ENCODE data around the gene LGI4. TPM values are rescaled to one million over a fixed set of nuclear protein-coding genes. Genes with fewer than 3 reads are reported as not detected.

The LGI4 gene
- total and polyA plus RNA-seq, 4 donors, result 0.18 to 1.5 (median 1.1) TPM

DNA sequence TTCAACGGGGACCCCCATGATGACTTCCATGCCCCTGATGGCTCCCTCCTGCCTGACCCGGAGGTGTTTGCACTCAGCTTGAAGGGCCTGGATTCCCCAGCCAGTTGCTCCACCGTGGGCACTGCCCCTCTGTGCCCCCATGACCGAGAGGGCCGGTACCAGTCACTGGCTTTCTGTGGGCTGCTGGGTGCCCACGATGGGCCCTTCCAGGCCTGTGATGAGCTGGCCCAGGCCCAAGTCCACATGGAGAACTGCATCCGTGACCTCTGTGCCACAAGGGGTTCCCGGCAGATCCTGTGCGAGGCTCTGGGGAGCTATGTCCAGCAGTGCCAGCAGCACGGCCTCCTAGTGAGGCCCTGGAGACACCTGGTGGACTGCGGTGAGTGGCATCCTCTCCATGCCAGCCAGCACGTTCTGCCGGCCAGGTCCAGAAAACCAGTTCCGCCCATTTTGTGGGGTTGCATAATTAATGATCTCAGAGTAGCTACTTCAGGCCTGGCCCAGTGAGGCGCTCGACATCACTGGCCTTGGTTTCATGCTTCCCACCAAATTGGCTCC, 54.2 kb downstream of the LGI4 start:
- 55% methylated on average over 16 of the region's 16 CpGs for WGBS
- peak overlapping the region; percentile 53 to 94 for H3K27ac ChIP-seq (ENCODE audit: low read depth in 1 of 2, low read length in 2 of 2)

DNA sequence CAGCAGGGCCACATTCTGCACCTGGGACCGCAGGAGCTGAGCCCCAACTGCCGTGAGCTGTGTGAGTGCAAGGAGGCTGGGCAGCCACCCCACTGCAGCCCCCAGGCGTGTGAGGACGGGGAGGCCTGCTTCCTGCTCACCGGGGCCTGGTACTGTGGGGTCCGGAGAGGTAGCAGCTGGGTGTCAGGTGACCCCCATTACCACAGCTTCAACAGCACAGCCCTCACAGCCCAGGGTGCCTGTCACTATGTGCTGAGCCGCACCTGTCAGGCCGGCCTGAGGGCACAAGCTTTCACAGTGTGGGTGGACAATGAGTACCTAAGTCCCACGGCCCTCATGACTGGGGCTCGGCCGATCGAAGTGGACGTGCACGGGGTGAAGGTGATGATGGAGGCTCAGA, 55.0 kb downstream of the LGI4 start:
- Histone ChIP-seq H3K9ac (ENCODE audit: low read depth in 1 of 2, low read length in 2 of 2) (no peak overlapping the region), H3K4me1 (ENCODE audit: control insufficient read depth in 4 of 4, insufficient read depth in 4 of 4, low read length in 3 of 4) (peaks cover 8 to 20% (median 18%) of the 10 kb centered on the region in 4 donors), H3K4me3 (ENCODE audit: low read depth in 1 of 3, low read length in 3 of 3) (no peak overlapping the region), H3K36me3 (ENCODE audit: control insufficient read depth in 4 of 4, insufficient read depth in 3 of 4, low read depth in 1 of 4, low read length in 3 of 4) (no peaks in the 10 kb centered on the region), H3K9me3 (ENCODE audit: control insufficient read depth in 4 of 4, low read length in 3 of 4) (no peaks in the 10 kb centered on the region), H3K27ac (ENCODE audit: low read depth in 1 of 2, low read length in 2 of 2) (no peak overlapping the region), H3K27me3 (ENCODE audit: control insufficient read depth in 4 of 4, insufficient read depth in 4 of 4, low read length in 3 of 4) (no peaks in the 10 kb centered on the region)
- no peak for DNase-seq (ENCODE audit: low spot score)
- WGBS, result 84% methylated on average over 14 of the region's 14 CpGs
- TF ChIP-seq YY1 (IDR thresholded peaks at IDR 0.05), result no peak
- TF ChIP-seq RXRA (IDR thresholded peaks at IDR 0.05), result no peak
- TF ChIP-seq, protein P1, sequence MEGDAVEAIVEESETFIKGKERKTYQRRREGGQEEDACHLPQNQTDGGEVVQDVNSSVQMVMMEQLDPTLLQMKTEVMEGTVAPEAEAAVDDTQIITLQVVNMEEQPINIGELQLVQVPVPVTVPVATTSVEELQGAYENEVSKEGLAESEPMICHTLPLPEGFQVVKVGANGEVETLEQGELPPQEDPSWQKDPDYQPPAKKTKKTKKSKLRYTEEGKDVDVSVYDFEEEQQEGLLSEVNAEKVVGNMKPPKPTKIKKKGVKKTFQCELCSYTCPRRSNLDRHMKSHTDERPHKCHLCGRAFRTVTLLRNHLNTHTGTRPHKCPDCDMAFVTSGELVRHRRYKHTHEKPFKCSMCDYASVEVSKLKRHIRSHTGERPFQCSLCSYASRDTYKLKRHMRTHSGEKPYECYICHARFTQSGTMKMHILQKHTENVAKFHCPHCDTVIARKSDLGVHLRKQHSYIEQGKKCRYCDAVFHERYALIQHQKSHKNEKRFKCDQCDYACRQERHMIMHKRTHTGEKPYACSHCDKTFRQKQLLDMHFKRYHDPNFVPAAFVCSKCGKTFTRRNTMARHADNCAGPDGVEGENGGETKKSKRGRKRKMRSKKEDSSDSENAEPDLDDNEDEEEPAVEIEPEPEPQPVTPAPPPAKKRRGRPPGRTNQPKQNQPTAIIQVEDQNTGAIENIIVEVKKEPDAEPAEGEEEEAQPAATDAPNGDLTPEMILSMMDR (IDR thresholded peaks at IDR 0.05; ENCODE audit: low read depth, low read length, missing input control), result no peak
- no peak for TF ChIP-seq FOXA1 (IDR thresholded peaks at IDR 0.05)
- TF ChIP-seq NR2F2 (IDR thresholded peaks at IDR 0.05), result no peak
- TF ChIP-seq EGR1 (IDR thresholded peaks at IDR 0.05; ENCODE audit: low read depth in 2 of 2), result no peak
- no peak for TF ChIP-seq JUND (IDR thresholded peaks at IDR 0.05)
- TF ChIP-seq RAD21 (IDR thresholded peaks at IDR 0.05), result no peak
- TF ChIP-seq, protein P2, sequence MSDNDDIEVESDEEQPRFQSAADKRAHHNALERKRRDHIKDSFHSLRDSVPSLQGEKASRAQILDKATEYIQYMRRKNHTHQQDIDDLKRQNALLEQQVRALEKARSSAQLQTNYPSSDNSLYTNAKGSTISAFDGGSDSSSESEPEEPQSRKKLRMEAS (IDR thresholded peaks at IDR 0.05), result no peak
- no peak for TF ChIP-seq REST (IDR thresholded peaks at IDR 0.05)

More for the DNA sequence above, 54.2 kb downstream of the LGI4 start:
- H3K4me1 ChIP-seq (ENCODE audit: control insufficient read depth in 4 of 4, insufficient read depth in 4 of 4, low read length in 3 of 4), result peaks cover 8 to 20% (median 18%) of the 10 kb centered on the region in 4 donors
- TF ChIP-seq REST (IDR thresholded peaks at IDR 0.05) (no peak), RXRA (IDR thresholded peaks at IDR 0.05) (no peak), RAD21 (IDR thresholded peaks at IDR 0.05) (peak; percentile 43 to 47), TAF1 (conservative IDR thresholded peaks at IDR 0.05) (no peak), FOXA2 (IDR thresholded peaks at IDR 0.05) (no peak)
- TF ChIP-seq, protein P2 (IDR thresholded peaks at IDR 0.05), result no peak
- TF ChIP-seq, protein P1 (IDR thresholded peaks at IDR 0.05; ENCODE audit: low read depth, low read length, missing input control), result peak; percentile 29
- TF ChIP-seq, protein P3, sequence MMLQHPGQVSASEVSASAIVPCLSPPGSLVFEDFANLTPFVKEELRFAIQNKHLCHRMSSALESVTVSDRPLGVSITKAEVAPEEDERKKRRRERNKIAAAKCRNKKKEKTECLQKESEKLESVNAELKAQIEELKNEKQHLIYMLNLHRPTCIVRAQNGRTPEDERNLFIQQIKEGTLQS (IDR thresholded peaks at IDR 0.05), result no peak
- H3K9ac ChIP-seq (ENCODE audit: low read depth in 1 of 2, low read length in 2 of 2), result no peak overlapping the region
- H3K27me3 ChIP-seq (ENCODE audit: control insufficient read depth in 4 of 4, insufficient read depth in 4 of 4, low read length in 3 of 4), result no peaks in the 10 kb centered on the region
- no peaks in the 10 kb centered on the region for H3K36me3 ChIP-seq (ENCODE audit: control insufficient read depth in 4 of 4, insufficient read depth in 3 of 4, low read depth in 1 of 4, low read length in 3 of 4)
- no peaks in the 10 kb centered on the region for H3K9me3 ChIP-seq (ENCODE audit: control insufficient read depth in 4 of 4, low read length in 3 of 4)
- DNase-seq (ENCODE audit: low spot score), result no peak
- no peak overlapping the region for H3K4me3 ChIP-seq (ENCODE audit: low read depth in 1 of 3, low read length in 3 of 3)
